ENCODE data around the gene SHH. TPM values are rescaled to one million over a fixed set of nuclear protein-coding genes. Genes with fewer than 3 reads are reported as not detected.

Gene SHH
- total RNA-seq, 2 donors from 2014 or later, result not detected

DNA sequence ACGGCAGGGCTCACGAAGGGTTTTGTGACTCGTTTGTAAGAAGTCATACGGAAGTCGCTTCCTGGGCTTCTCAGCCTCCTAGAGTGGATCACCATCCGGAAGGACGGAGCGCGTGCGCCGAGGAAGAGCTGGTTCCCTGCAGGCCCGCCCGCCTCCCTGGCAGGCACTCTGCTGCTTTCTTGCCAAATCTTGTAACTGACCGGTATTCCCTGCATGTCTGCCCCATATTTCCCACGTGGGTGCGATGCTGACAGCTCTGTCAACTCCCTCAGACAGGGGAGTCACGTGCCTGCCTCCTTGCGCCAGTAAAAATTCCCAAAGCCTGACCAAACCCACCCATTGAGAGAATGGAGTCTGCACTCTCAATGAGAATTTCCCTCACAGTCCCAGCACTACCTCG, 12.7 kb downstream of the SHH start:
- DNase-seq (ENCODE audit: low spot score), result peak; percentile 76
- intact Hi-C loops (cut with DNase I), result loop anchor here in 1 of 2 donors (5.0 kb wide), 1 partner anchor 968 kb away; no protein-coding TSS in a partner anchor

- intact Hi-C loops (cut with DNase I), result loop anchor here in 1 of 2 donors (5.0 kb wide), 1 partner anchor 968 kb away; no protein-coding TSS in a partner anchor
- peak; percentile 62 for DNase-seq (ENCODE audit: low spot score)
These were observed 13.4 kb downstream of the SHH start for GRCh38 chr7:155798673-155799439.

DNA sequence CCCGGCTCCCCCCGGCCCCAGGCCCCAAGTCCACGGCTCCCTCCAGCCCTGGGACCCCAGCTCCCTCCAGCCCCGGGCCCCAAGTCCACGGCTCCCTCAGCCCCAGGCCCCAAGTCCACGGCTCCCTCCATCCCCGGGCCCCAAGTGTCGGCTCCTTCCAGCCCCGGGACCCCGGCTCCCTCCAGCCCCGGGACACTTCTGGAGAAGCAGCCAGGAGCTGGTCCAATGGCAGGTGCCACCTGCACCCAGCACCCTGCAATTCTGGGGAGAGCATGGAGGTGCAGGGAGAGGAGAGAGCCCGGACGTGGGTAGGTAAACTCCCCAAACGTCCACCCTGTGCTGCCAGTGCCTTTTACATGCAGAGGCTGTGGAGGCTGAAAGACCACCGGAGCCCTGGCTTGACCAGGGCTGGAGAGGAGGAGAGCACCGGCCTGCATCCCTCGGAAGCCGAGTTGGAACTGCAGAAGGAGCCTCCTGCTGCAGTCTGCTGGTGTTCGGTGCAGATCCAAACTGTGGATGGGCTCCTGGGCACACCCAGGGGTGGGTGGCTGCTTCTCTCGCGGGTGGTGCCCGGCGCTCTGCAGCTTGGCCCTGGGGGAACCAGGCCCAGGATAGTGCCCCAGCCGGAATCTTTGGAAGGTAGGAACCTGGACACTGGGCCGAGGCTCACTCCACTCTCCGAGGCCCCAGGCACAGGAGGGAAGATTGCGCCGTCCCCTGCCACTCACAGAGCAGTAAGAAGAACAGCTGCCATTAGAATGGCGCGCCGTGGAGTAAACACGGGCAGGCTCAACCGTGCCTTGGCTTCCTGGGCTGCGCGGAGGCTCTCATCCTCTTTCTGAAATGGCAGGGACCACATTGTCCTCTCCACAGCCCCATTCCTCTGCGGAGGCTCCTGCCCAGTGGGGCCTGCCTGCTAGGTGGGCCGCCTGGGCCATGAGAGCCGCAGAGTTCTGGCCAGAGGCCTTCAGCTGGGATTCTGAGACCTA, 14.7 kb downstream of the SHH start:
- intact Hi-C loops (cut with DNase I), result loop anchor here in 1 of 2 donors (5.0 kb wide), 1 partner anchor 970 kb away; no protein-coding TSS in a partner anchor
- peak; percentile 73 for DNase-seq (ENCODE audit: low spot score)

GRCh38 chr7:155796381-155797261, 15.6 kb downstream of the SHH start:
- peak; percentile 89 for DNase-seq (ENCODE audit: low spot score)
- intact Hi-C loops (cut with DNase I), result loop anchor here in 1 of 2 donors (5.0 kb wide), 1 partner anchor 971 kb away; no protein-coding TSS in a partner anchor

GRCh38 chr7:155795951-155796350, 16.3 kb downstream of the SHH start:
- peak; percentile 78 for DNase-seq (ENCODE audit: low spot score)
- intact Hi-C loops (cut with DNase I), result loop anchor here in 1 of 2 donors (5.0 kb wide), 1 partner anchor 971 kb away; no protein-coding TSS in a partner anchor

DNA sequence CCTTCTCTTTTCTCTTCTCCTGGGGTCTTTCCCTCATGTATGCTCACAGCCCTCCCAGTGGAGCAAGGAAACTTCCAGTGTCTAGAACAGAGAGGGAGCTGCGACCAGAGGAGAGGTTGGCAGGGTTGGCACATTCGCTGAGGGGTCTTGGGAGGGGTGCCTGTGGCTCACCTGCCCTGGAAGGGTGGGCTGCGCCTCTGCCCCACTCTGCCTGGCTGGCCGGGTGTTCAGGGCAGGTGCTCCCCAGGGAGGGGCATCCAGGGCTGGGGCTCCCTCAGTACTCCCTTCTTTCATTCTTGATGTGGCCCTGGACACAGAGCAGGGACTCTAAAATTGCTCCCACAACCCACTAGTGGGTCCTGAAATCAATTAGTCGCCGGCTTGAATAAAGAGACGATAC, 16.9 kb downstream of the SHH start:
- intact Hi-C loops (cut with DNase I), result loop anchor here in 1 of 2 donors (5.0 kb wide), 1 partner anchor 972 kb away; no protein-coding TSS in a partner anchor
- DNase-seq (ENCODE audit: low spot score), result peak; percentile 41

- peak; percentile 71 for DNase-seq (ENCODE audit: low spot score)
- intact Hi-C loops (cut with DNase I), result no loop called here
These were observed 18.1 kb downstream of the SHH start for GRCh38 chr7:155794196-155794595.

DNA sequence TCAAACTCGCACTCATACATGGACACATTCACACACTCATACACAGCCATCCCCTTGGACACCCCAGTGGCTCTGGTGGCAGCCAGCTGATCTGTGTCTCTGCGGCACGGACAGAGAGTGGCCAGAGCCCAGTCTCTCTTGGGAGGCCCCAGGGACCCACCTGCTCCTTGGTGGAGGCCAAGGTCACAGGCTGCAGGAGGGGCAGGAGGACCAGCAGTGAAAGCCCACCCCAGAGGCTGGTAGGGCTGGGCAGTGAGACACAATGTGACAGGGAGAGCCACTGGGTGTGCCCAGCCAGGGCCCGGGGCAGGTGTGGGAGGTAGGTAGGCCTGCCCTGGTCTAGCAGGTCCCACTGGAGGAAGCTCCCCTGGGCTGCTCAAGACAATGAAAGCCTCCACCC, 18.5 kb downstream of the SHH start:
- intact Hi-C loops (cut with DNase I), result no loop called here
- peak; percentile 61 for DNase-seq (ENCODE audit: low spot score)

DNA sequence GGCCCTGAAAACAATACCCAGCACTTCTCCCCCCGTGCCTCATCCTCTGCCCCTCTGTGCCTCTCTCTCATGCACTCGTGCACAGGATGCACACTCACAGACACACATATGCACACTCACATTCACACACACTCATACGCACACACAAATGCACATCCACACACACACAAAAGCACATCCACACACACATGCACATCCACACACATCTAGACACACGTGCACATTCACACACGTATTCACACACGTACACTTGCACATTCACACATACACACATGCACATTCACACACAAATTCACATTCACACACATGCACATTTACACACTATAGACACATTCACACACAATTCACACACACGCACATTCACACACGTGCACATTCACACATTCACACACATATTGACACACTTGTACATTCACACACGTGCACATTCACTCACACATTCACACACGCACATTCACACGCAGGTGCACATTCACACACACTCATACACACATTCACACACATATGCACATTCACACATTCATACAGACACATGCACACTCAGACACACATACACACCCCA, 19.2 kb downstream of the SHH start:
- peak; percentile 35 for DNase-seq (ENCODE audit: low spot score)
- intact Hi-C loops (cut with DNase I), result no loop called here

GRCh38 chr7:155792315-155792960, 19.8 kb downstream of the SHH start:
- intact Hi-C loops (cut with DNase I), result no loop called here
- DNase-seq (ENCODE audit: low spot score), result peak; percentile 36

- intact Hi-C loops (cut with DNase I), result no loop called here
- peak; percentile 11 for DNase-seq (ENCODE audit: low spot score)
These were observed 20.4 kb downstream of the SHH start for GRCh38 chr7:155791836-155792235.

- intact Hi-C loops (cut with DNase I), result no loop called here
- no peak for DNase-seq (ENCODE audit: low spot score)
These were observed 21.0 kb downstream of the SHH start for GRCh38 chr7:155791214-155791737.

- no peak for DNase-seq (ENCODE audit: low spot score)
- intact Hi-C loops (cut with DNase I), result no loop called here
These were observed 21.6 kb downstream of the SHH start for GRCh38 chr7:155790666-155791065.

GRCh38 chr7:155789001-155789725, 23.1 kb downstream of the SHH start:
- intact Hi-C loops (cut with DNase I), result no loop called here
- DNase-seq (ENCODE audit: low spot score), result no peak

- DNase-seq (ENCODE audit: low spot score), result no peak
- intact Hi-C loops (cut with DNase I), result no loop called here
These were observed 23.7 kb downstream of the SHH start for GRCh38 chr7:155788616-155789000.

DNA sequence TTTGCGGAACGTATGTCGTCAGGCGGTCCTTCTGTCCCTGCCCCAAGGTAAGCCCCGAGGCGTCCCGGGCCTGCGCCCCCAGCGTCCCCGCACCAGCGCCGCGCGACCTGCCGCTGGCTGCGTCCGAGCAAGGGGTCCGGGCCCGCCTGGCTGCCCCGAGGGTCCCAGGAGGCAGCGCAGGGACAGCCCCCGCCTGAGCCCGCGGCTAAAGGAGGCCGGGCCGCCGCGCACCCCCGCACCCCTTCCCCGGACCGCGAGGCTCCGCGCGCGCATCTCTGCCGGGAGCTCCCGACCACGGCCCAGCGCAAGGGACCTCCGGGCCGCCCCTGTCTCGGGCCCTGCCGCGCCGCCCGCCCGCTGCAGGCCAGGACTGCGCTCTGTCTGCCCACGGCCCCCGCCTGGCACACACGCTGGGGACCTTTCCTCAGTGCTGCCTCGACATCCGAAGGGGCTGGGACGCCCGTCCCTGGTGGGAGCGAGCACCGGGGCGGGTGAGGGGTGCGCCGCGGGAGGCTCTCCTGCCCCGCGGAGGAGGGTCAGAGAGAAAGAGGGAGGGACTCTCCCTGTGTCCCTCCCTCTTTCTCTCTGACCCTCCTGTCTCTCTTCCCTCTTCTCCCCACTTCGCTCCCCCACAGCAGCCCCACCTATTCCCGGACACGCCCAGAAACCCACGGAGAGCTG, 25.0 kb downstream of the SHH start:
- intact Hi-C loops (cut with DNase I), result no loop called here

GRCh38 chr7:155786491-155786890, 25.8 kb downstream of the SHH start:
- intact Hi-C loops (cut with DNase I), result no loop called here

More for the DNA sequence above, 25.0 kb downstream of the SHH start:
- no peak for DNase-seq (ENCODE audit: low spot score)

More at GRCh38 chr7:155786491-155786890, 25.8 kb downstream of the SHH start:
- no peak for DNase-seq (ENCODE audit: low spot score)

Data from posterior vena cava (tissue), 2 donors.